Tibial artery (tissue), 4 donors: Measurements from ENCODE around the gene TMEM204.

Source experiments
- DNase-seq, 2 donors: peaks; one replicate each; pipeline ENCODE4 v3.0.0-alpha.2; 2019
- H3K27ac ChIP-seq, 2 donors: fragments of 200-600 bp; sonication (generic) in 1 of 2; 1 replicate in 1 of 2; 2 replicates in 1 of 2; pipeline ENCODE4 v1.5.1; 2018 to 2019; ENCODE audit warnings: mild to moderate bottlenecking in 1 of 2
- H3K27me3 ChIP-seq, 2 donors: fragments of 200-600 bp; sonication (generic) in 1 of 2; one replicate each; pipeline versions ENCODE4 v1.5.1 to v1.6.0; 2016 to 2019
- H3K36me3 ChIP-seq, 3 donors: fragments of 200-600 bp; sonication (generic) in 2 of 3; one replicate each; pipeline ENCODE4 v1.5.1; 2016 to 2019; ENCODE audit warnings: mild to moderate bottlenecking in 2 of 3
- H3K4me1 ChIP-seq, 4 donors: fragments of 200-600 bp; sonication (generic) in 2 of 4; 1 replicate in 3 of 4; 2 replicates in 1 of 4; pipeline ENCODE4 v1.5.1; 2016 to 2019
- H3K4me3 ChIP-seq, 2 donors: fragments of 200-600 bp; sonication (generic) in 1 of 2; 1 replicate in 1 of 2; 2 replicates in 1 of 2; pipeline ENCODE4 v1.5.1; 2018 to 2019; ENCODE audit warnings: mild to moderate bottlenecking in 2 of 2
- H3K9me3 ChIP-seq, 3 donors: fragments of 200-600 bp; sonication (generic) in 1 of 3; one replicate each; pipeline ENCODE4 v1.5.1; 2016 to 2019
- intact Hi-C: fragments of 100-400 bp; cut with DNase I; formaldehyde crosslinking; loops from one replicate; pipeline ENCODE4 v1.15.0; 2023; ENCODE audit warnings: low total_unique reads
- TF ChIP-seq, protein P1 (sequence below), 2 experiments: fragments of 200-600 bp in 1 of 2; fragments of 450-650 bp in 1 of 2; IDR thresholded peaks; one replicate each; pipeline ENCODE4 v1.5.1; 2017 to 2019; ENCODE audit warnings: antibody characterized with exemption in 2 of 2, mild to moderate bottlenecking in 1 of 2, moderate library complexity in 1 of 2

Gene TMEM204

GRCh38 chr16:1602285-1602684, 68.8 kb downstream of the TMEM204 start:
- H3K27ac ChIP-seq: no peak overlapping the region
- TF ChIP-seq, protein P1, sequence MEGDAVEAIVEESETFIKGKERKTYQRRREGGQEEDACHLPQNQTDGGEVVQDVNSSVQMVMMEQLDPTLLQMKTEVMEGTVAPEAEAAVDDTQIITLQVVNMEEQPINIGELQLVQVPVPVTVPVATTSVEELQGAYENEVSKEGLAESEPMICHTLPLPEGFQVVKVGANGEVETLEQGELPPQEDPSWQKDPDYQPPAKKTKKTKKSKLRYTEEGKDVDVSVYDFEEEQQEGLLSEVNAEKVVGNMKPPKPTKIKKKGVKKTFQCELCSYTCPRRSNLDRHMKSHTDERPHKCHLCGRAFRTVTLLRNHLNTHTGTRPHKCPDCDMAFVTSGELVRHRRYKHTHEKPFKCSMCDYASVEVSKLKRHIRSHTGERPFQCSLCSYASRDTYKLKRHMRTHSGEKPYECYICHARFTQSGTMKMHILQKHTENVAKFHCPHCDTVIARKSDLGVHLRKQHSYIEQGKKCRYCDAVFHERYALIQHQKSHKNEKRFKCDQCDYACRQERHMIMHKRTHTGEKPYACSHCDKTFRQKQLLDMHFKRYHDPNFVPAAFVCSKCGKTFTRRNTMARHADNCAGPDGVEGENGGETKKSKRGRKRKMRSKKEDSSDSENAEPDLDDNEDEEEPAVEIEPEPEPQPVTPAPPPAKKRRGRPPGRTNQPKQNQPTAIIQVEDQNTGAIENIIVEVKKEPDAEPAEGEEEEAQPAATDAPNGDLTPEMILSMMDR (IDR thresholded peaks at IDR 0.05): no peak

More at GRCh38 chr16:1602285-1602684, 68.8 kb downstream of the TMEM204 start:
- Histone ChIP-seq H3K4me1 (no peaks in the 10 kb centered on the region), H3K36me3 (peaks cover 13 to 53% (median 24%) of the 10 kb centered on the region in 3 donors), H3K9me3 (no peaks in the 10 kb centered on the region), H3K27me3 (no peaks in the 10 kb centered on the region), H3K4me3 (no peak overlapping the region)
- intact Hi-C loops: no loop called here
- DNase-seq: no peak
